Upper lobe of right lung (tissue), 1 donor: ENCODE measurements around the gene LFNG. TPM values are rescaled to one million over a fixed set of nuclear protein-coding genes. Genes with fewer than 3 reads are reported as not detected.

Experiments used
- ATAC-seq: fragments of 200-7000 bp; cut with Tn5 transposase; one replicate; pipeline ENCODE4 v1.9.1; 2020; ENCODE audit warnings: mild to moderate bottlenecking, moderate library complexity
- DNase-seq: peaks from one replicate; pipeline ENCODE4 v3.0.0-alpha.2; 2020
- H3K27ac ChIP-seq: fragments of 200-600 bp; one replicate; pipeline ENCODE4 v1.8.0; 2022
- H3K27me3 ChIP-seq: fragments of 200-600 bp; one replicate; pipeline ENCODE4 v1.8.0; 2022; ENCODE audit warnings: mild to moderate bottlenecking
- H3K36me3 ChIP-seq: fragments of 200-600 bp; one replicate; pipeline ENCODE4 v1.8.0; 2022
- H3K4me1 ChIP-seq: fragments of 200-600 bp; one replicate; pipeline ENCODE4 v1.8.0; 2022
- H3K4me3 ChIP-seq: fragments of 200-600 bp; one replicate; pipeline ENCODE4 v1.8.0; 2022; ENCODE audit warnings: mild to moderate bottlenecking
- H3K9me3 ChIP-seq: fragments of 200-600 bp; one replicate; pipeline ENCODE4 v1.8.0; 2022
- CTCF ChIP-seq: fragments of 200-600 bp; IDR thresholded peaks from one replicate; pipeline ENCODE4 v1.8.0; 2022; ENCODE audit warnings: antibody characterized with exemption
- intact Hi-C: fragments of 100-400 bp; cut with DNase I; formaldehyde crosslinking; loops from one replicate; pipeline ENCODE4 v1.11.0; 2022
- total RNA-seq: library from RNA; stranded (reverse); fragmentation: NEBNext Ultra II Directional; extraction: Animal tissue kit (Norgen Biotek cat#: 25700); gene quantifications from one replicate; pipeline ENCODE4 v1.2.1, GENCODE V29; 2021
- donor health status: DM: no; HTN: yes; CAD: no; lungs with severe emphysema.

Gene LFNG
- total RNA-seq, 1 donor from 2014 or later, result 35.4 TPM

GRCh38 chr7:2487586-2488271, 31.8 kb upstream of the LFNG start:
- Histone ChIP-seq H3K27ac (no peak overlapping the region), H3K4me1 (peaks cover 8% of the 10 kb centered on the region), H3K9me3 (no peaks in the 10 kb centered on the region), H3K4me3 (no peak overlapping the region), H3K27me3 (no peaks in the 10 kb centered on the region), H3K36me3 (no peaks in the 10 kb centered on the region)
- DNase-seq (no peak), ATAC-seq (no peak)
- no peak for TF ChIP-seq CTCF
- intact Hi-C loops, result no loop called here

DNA sequence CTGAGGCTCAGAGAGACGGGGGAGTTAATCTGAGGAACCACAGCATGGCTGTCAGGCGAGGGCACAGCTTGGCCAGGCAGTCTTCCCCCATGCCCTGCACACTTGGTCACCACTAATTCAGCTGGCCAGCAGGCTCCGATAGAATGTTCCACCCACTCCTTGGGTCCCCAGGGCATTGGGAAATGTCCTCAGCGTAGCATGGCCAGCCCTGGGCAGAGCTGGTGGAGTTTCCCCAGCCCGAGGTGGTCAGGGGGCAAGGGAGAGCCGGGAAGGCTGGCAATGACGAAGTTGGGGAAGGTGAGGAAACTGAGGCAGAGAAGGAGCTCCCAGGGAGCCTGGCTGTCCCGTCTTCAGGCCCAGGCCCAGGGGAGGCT, 31.3 kb upstream of the LFNG start:
- Histone ChIP-seq H3K9me3 (no peaks in the 10 kb centered on the region), H3K4me3 (no peak overlapping the region), H3K36me3 (no peaks in the 10 kb centered on the region), H3K27me3 (no peaks in the 10 kb centered on the region), H3K4me1 (peaks cover 10% of the 10 kb centered on the region), H3K27ac (no peak overlapping the region)
- no peak for TF ChIP-seq CTCF
- DNase-seq, result no peak
- no peak for ATAC-seq
- intact Hi-C loops, result no loop called here

- H3K36me3 ChIP-seq, result no peaks in the 10 kb centered on the region
Measured at GRCh38 chr7:2488681-2489080, 30.9 kb upstream of the LFNG start.

GRCh38 chr7:2490181-2490651, 29.4 kb upstream of the LFNG start:
- no peaks in the 10 kb centered on the region for H3K27me3 ChIP-seq
- H3K4me3 ChIP-seq, result no peak overlapping the region
- H3K36me3 ChIP-seq, result no peaks in the 10 kb centered on the region
- H3K9me3 ChIP-seq, result no peaks in the 10 kb centered on the region
- ATAC-seq, result no peak
- no peak for DNase-seq
- TF ChIP-seq CTCF, result no peak
- intact Hi-C loops, result no loop called here
- H3K4me1 ChIP-seq, result peaks cover 15% of the 10 kb centered on the region
- no peak overlapping the region for H3K27ac ChIP-seq

More at GRCh38 chr7:2488681-2489080, 30.9 kb upstream of the LFNG start:
- Histone ChIP-seq H3K9me3 (no peaks in the 10 kb centered on the region), H3K27ac (peak overlapping the region; percentile 11), H3K4me1 (peaks cover 14% of the 10 kb centered on the region), H3K27me3 (no peaks in the 10 kb centered on the region), H3K4me3 (no peak overlapping the region)
- ATAC-seq, result no peak
- no peak for DNase-seq
- intact Hi-C loops, result no loop called here
- no peak for TF ChIP-seq CTCF

DNA sequence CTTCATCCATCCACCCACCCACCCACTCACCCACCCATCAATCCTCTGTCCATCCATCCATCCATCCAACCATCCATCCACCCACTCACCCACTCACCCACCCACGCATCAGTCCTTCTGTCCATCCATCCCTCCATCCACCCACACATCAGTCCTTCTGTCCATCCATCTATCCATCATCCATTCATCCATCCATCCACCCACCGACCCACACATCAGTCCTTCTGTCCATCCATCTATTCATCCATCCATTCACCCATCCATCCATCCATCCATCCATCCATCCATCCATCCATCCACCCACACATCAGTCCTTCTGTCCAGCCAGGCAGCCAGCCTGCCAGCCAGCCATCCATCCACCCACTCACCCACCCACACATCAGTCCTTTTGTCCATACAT, 27.5 kb upstream of the LFNG start:
- no peak for ATAC-seq
- no peak for TF ChIP-seq CTCF
- Histone ChIP-seq H3K27me3 (peaks cover 1% of the 10 kb centered on the region), H3K27ac (no peak overlapping the region), H3K4me3 (no peak overlapping the region), H3K36me3 (no peaks in the 10 kb centered on the region), H3K9me3 (no peaks in the 10 kb centered on the region), H3K4me1 (peaks cover 15% of the 10 kb centered on the region)
- DNase-seq, result no peak
- intact Hi-C loops, result no loop called here
